Naive thymus-derived CD4-positive, alpha-beta T cell (primary cell): ENCODE results near the gene TMEM214. TPM values are rescaled to one million over a fixed set of nuclear protein-coding genes. Genes with fewer than 3 reads are reported as not detected.
A peak's percentile ranks its signal among the peaks of the same experiment; 100 is the strongest.

ENCODE experiments used
- ATAC-seq: fragments of 150-1000 bp; cut with Tn5 transposase; 2 replicates; pipeline ENCODE4 v1.10.0; 2021; ENCODE audit warnings: mild to moderate bottlenecking, moderate library complexity
- CTCF ChIA-PET: fragments of 350-600 bp; sonication (Branson Sonifier 250); formaldehyde crosslinking; loops from one replicate; lab custom pipeline; 2021; ENCODE audit warnings: antibody characterized with exemption; lab: Charles Lee
- POLR2A ChIA-PET: fragments of 350-600 bp; sonication (Branson Sonifier 250); formaldehyde crosslinking; loops from one replicate; lab custom pipeline; 2021; ENCODE audit warnings: antibody characterized with exemption, inconsistent platforms; lab: Charles Lee
- DNase-seq, 9 donors: peaks; one replicate each; pipeline versions ENCODE4 v3.0.0 to v3.0.0-alpha.2; 2020 to 2022; ENCODE audit warnings: mixed read lengths in 1 of 9
- H3K27ac ChIP-seq: one replicate; pipeline ENCODE4 v1.7.0; 2013; ENCODE audit warnings: mild to moderate bottlenecking, low read depth, low read length, moderate library complexity
- H3K27me3 ChIP-seq, 2 donors: one replicate each; pipeline ENCODE4 v1.7.0; 2013; ENCODE audit warnings: low read length in 2 of 2, mild to moderate bottlenecking in 2 of 2, moderate library complexity in 2 of 2; ENCODE audit not compliant: control insufficient read depth in 2 of 2, insufficient read depth in 2 of 2
- H3K36me3 ChIP-seq, 3 experiments: 1 replicate in 2 of 3; 2 replicates in 1 of 3; pipeline ENCODE4 v1.7.0; 2013; ENCODE audit warnings: low read length in 3 of 3, mild to moderate bottlenecking in 3 of 3, moderate library complexity in 1 of 3; ENCODE audit not compliant: insufficient read depth in 3 of 3, control insufficient read depth in 2 of 3
- H3K4me1 ChIP-seq, 2 donors: one replicate each; pipeline ENCODE4 v1.7.0; 2013; ENCODE audit warnings: low read length in 2 of 2, mild to moderate bottlenecking in 2 of 2, moderate library complexity in 1 of 2; ENCODE audit not compliant: control insufficient read depth in 2 of 2, insufficient read depth in 2 of 2
- H3K4me3 ChIP-seq: 2 replicates; pipeline ENCODE4 v1.7.0; 2013; ENCODE audit warnings: mild to moderate bottlenecking, low read length
- H3K9me3 ChIP-seq, 3 experiments: 1 replicate in 2 of 3; 2 replicates in 1 of 3; pipeline ENCODE4 v1.7.0; 2013; ENCODE audit warnings: low read length in 3 of 3; ENCODE audit not compliant: control insufficient read depth in 2 of 3
- H3K27ac Mint-ChIP-seq, 9 donors: one replicate each; pipeline ENCODE4 v1.8.0; 2020 to 2022; ENCODE audit warnings: mixed read lengths in 9 of 9, mild to moderate bottlenecking in 8 of 9, moderate library complexity in 5 of 9, inconsistent platforms in 2 of 9
- H3K27me3 Mint-ChIP-seq, 5 donors: one replicate each; pipeline ENCODE4 v1.8.0; 2021 to 2022; ENCODE audit warnings: mixed read lengths in 5 of 5, mild to moderate bottlenecking in 1 of 5
- H3K36me3 Mint-ChIP-seq, 5 donors: one replicate each; pipeline ENCODE4 v1.8.0; 2020 to 2022; ENCODE audit warnings: mixed read lengths in 5 of 5, mild to moderate bottlenecking in 3 of 5, inconsistent platforms in 1 of 5
- H3K4me1 Mint-ChIP-seq, 7 donors: one replicate each; pipeline ENCODE4 v1.8.0; 2020 to 2022; ENCODE audit warnings: mixed read lengths in 7 of 7, mild to moderate bottlenecking in 3 of 7, inconsistent platforms in 1 of 7
- H3K4me3 Mint-ChIP-seq, 10 donors: one replicate each; pipeline ENCODE4 v1.8.0; 2020 to 2022; ENCODE audit warnings: mild to moderate bottlenecking in 10 of 10, mixed read lengths in 10 of 10, moderate library complexity in 6 of 10, inconsistent platforms in 2 of 10
- H3K9me3 Mint-ChIP-seq, 11 donors: one replicate each; pipeline ENCODE4 v1.8.0; 2020 to 2022; ENCODE audit warnings: mixed read lengths in 11 of 11, mild to moderate bottlenecking in 4 of 11, inconsistent platforms in 1 of 11, moderate library complexity in 1 of 11
- intact Hi-C, 2 donors: fragments of 100-400 bp; cut with micrococcal nuclease; formaldehyde crosslinking; loops; one replicate each; pipeline ENCODE4 v1.15.1; 2023
- polyA plus RNA-seq, 2 donors: library from polyadenylated mRNA; unstranded; fragments of 300-500 nt; fragmentation: Illumina TruSeq; gene quantifications; one replicate each; pipeline ENCODE4 v1.2.3, GENCODE V29; 2021
- total RNA-seq, 6 experiments: library from RNA in 5 of 6; stranded (reverse) in 5 of 6; gene quantifications; 1 replicate in 5 of 6; 2 replicates in 1 of 6; pipeline ENCODE4 v1.2.3 and lab custom pipeline; 2021 to 2026

TMEM214 gene
- total and polyA plus RNA-seq, 7 experiments from 2014 or later = 18.6 to 114 (median 41.7) TPM

DNA sequence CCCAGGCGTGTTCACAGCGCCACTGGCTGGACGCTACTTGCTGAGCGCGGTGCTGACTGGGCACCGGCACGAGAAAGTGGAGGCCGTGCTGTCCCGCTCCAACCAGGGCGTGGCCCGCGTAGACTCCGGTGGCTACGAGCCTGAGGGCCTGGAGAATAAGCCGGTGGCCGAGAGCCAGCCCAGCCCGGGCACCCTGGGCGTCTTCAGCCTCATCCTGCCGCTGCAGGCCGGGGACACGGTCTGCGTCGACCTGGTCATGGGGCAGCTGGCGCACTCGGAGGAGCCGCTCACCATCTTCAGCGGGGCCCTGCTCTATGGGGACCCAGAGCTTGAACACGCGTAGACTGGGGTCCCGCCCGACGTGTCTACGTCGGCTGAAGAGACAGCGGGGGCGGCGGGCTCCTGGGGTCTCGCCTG is 52.9 kb downstream of the TMEM214 start:
- Histone ChIP-seq H3K4me1 (peaks cover 22% of the 10 kb centered on the region in 2 donors), H3K4me3 (peak overlapping the region; percentile 68), H3K27me3 (no peaks in the 10 kb centered on the region), H3K36me3 (no peaks in the 10 kb centered on the region), H3K9me3 (no peaks in the 10 kb centered on the region), H3K27ac (peak overlapping the region; percentile 90)
- Mint-ChIP-seq H3K36me3 (no peaks in the 10 kb centered on the region), H3K27me3 (no peaks in the 10 kb centered on the region), H3K27ac (peak overlapping the region in 8 of 9 donors; percentile 22 to 62 (median 56)), H3K4me3 (peak overlapping the region; percentile 45 to 91 (median 80)), H3K9me3 (no peaks in the 10 kb centered on the region), H3K4me1 (peaks cover 18 to 52% (median 34%) of the 10 kb centered on the region in 7 donors)
- DNase-seq = peak in 3 of 9 donors; percentile 7 to 49 (median 16)
- intact Hi-C loops = loop anchor here (1.0 to 10.0 kb wide), 18 partner anchors 11 to 399 kb away; partner anchors contain the start of genes ATRAID (in 2 of the 2), CAD (in 2 of the 2), OST4 (in 2 of the 2) and PREB (in 2 of the 2)
- ATAC-seq = no peak
- ChIA-PET POLR2A (interaction anchor here (1.5 to 12.0 kb wide), 5 partner anchors 11 to 52 kb away, joined by 3 to 134 read pairs (median 18); partner anchors contain the start of genes AGBL5 and OST4), CTCF (interaction anchor here (1.2 to 1.6 kb wide), 4 partner anchors 19 to 218 kb away, joined by 3 to 5 read pairs (median 4); partner anchors contain the start of gene AGBL5)

DNA sequence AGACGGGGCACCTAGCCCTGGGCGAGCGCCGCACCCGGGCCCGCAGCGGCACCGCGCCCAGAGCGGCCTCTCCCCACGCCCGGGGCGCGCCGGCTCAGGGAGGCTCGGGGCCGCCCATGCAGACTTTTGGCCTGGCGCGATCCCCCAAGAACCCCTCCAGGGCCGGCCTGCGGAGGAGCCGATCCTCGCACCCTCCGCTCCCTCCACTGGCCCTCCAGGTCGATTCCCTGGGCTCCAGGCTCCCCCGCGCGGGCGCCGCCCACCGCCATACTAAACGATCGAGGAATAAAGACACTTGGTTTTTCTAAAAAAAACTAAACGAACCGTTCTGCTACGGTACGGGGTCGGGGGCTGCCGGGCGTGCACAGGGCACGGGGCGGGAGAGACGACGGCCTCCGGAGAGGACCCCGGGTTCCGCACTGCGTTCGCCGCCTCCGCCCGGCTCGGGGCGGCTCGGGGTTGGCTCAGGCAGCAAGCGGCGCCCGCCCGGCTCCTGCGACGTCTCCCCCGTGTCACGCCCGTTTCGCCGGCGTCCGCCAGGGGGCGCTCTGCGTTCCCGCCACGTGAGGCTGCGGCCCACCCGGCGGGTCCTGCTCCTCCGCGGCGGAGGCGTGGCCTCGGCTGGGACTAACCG is 53.4 kb downstream of the TMEM214 start:
- ATAC-seq (peak; percentile 96), DNase-seq (peak; percentile 94 to 100 (median 99))
- Histone ChIP-seq H3K27me3 (no peaks in the 10 kb centered on the region), H3K36me3 (no peaks in the 10 kb centered on the region), H3K4me1 (peaks cover 18 to 22% of the 10 kb centered on the region in 2 donors), H3K9me3 (no peaks in the 10 kb centered on the region), H3K27ac (peak overlapping the region; percentile 90), H3K4me3 (peak overlapping the region; percentile 68)
- CTCF ChIA-PET = interaction anchor here (0.9 to 1.6 kb wide), 4 partner anchors 18 to 126 kb away, joined by 3 to 5 read pairs (median 4); partner anchors contain the start of gene AGBL5
- Mint-ChIP-seq H3K4me1 (peaks cover 13 to 47% (median 29%) of the 10 kb centered on the region in 7 donors), H3K9me3 (no peaks in the 10 kb centered on the region), H3K4me3 (peak overlapping the region; percentile 75 to 91 (median 86)), H3K27ac (peak overlapping the region; percentile 30 to 91 (median 78)), H3K36me3 (no peaks in the 10 kb centered on the region), H3K27me3 (no peaks in the 10 kb centered on the region)
- intact Hi-C loops = loop anchor here (1.0 to 10.0 kb wide), 18 partner anchors 10 to 399 kb away; partner anchors contain the start of genes ATRAID (in 2 of the 2), CAD (in 2 of the 2), OST4 (in 2 of the 2) and PREB (in 2 of the 2)
- POLR2A ChIA-PET = interaction anchor here (1.0 to 12.0 kb wide), 8 partner anchors 10 to 236 kb away, joined by 3 to 134 read pairs (median 5); partner anchors contain the start of genes AGBL5 and OST4

DNA sequence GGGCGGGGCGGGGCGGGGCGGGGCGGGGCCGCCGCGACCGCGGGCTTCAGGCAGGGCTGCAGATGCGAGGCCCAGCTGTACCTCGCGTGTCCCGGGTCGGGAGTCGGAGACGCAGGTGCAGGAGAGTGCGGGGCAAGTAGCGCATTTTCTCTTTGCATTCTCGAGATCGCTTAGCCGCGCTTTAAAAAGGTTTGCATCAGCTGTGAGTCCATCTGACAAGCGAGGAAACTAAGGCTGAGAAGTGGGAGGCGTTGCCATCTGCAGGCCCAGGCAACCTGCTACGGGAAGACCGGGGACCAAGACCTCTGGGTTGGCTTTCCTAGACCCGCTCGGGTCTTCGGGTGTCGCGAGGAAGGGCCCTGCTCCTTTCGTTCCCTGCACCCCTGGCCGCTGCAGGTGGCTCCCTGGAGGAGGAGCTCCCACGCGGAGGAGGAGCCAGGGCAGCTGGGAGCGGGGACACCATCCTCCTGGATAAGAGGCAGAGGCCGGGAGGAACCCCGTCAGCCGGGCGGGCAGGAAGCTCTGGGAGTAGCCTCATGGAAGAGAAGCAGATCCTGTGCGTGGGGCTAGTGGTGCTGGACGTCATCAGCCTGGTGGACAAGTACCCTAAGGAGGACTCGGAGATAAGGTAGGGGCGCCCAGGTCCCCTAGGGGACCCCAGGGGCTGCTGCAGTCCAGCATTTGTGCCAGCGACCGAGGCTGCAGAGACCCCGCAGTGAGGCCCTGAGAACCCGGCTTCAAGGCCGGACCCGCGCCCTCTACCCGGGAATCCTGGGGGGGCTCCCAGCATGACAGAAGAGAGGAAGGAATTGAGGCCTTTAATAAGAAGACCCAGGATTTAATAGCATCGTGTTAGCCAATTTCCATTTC is 54.2 kb downstream of the TMEM214 start, which contains the start of gene KHK:
Gene KHK (plus strand): TSS at position 49 of the 870 bp plus-strand sequence. CDS start 488 bp downstream, at position 537.
- Histone ChIP-seq H3K27me3 (no peaks in the 10 kb centered on the region), H3K9me3 (no peaks in the 10 kb centered on the region), H3K4me3 (peak within 1 kb of the TSS; percentile 73), H3K36me3 (no peaks in the 10 kb centered on the region), H3K4me1 (peaks cover 11 to 16% of the 10 kb centered on the region in 2 donors), H3K27ac (peak within 1 kb of the TSS; percentile 90)
- H3K27ac Mint-ChIP-seq = peak within 1 kb of the TSS; percentile 30 to 91 (median 78)
- H3K27me3 Mint-ChIP-seq = no peaks in the 10 kb centered on the region
- POLR2A ChIA-PET = interaction anchor here (0.5 to 12.0 kb wide), 15 partner anchors 10 to 320 kb away, joined by 3 to 134 read pairs (median 3); partner anchors contain the start of genes AGBL5, CAD, OST4 and PREB
- H3K9me3 Mint-ChIP-seq = no peaks in the 10 kb centered on the region
- DNase-seq (peak in 2 of 9 donors; percentile 18 to 44), ATAC-seq (no peak)
- CTCF ChIA-PET = interaction anchor here (0.5 to 1.8 kb wide), 9 partner anchors 10 to 192 kb away, joined by 3 to 6 read pairs (median 4); partner anchors contain the start of gene AGBL5
- intact Hi-C loops = loop anchor here (1.0 to 10.0 kb wide), 18 partner anchors 9 to 398 kb away; partner anchors contain the start of genes ATRAID (in 2 of the 2), CAD (in 2 of the 2), OST4 (in 2 of the 2) and PREB (in 2 of the 2)
- H3K4me1 Mint-ChIP-seq = peaks cover 7 to 41% (median 22%) of the 10 kb centered on the region in 7 donors
- H3K4me3 Mint-ChIP-seq = peak within 1 kb of the TSS; percentile 75 to 91 (median 86)
- no peaks in the 10 kb centered on the region for H3K36me3 Mint-ChIP-seq

DNA sequence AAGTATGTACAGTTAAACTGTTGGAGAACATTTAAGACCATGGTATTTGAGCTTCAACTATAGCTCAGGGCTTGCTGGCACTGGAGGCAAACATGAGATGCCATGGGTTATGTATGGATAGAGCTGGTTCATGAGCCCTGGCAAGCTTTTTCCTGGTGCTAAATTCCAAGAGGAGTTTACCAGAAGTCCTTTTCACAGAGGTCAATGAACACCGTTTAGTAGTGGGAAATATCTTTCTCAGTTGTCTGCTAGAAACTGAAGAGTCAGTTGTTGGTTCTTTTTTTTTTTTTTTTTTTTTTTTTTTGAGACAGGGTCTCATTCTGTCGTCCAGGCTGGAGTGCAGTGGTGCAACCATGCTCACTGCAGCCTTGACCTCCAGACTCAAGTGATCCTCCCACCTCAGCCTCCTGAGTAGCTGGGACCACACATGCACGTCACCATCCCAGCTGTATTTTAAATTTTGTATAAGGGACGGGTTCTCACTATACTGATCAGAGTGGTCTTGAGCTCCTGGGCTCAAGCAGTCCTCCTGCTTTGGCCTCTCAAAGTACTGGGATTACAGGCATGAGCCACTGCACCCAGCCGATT is 55.2 kb downstream of the TMEM214 start:
- no peaks in the 10 kb centered on the region for H3K9me3 ChIP-seq
- Mint-ChIP-seq H3K27me3 (no peaks in the 10 kb centered on the region), H3K4me3 (peak overlapping the region; percentile 19 to 91 (median 61)), H3K9me3 (no peaks in the 10 kb centered on the region), H3K27ac (no peak overlapping the region), H3K36me3 (no peaks in the 10 kb centered on the region), H3K4me1 (peaks cover 7 to 44% (median 22%) of the 10 kb centered on the region in 7 donors)
- H3K4me3 ChIP-seq = no peak overlapping the region
- ATAC-seq (no peak), DNase-seq (no peak)
- H3K27ac ChIP-seq = no peak overlapping the region
- ChIA-PET CTCF (interaction anchor here (1.3 to 1.8 kb wide), 5 partner anchors 14 to 191 kb away, joined by 3 to 6 read pairs (median 5); partner anchors contain the start of gene AGBL5), POLR2A (interaction anchor here (0.5 to 12.0 kb wide), 9 partner anchors 9 to 1656 kb away, joined by 3 to 134 read pairs (median 3); partner anchors contain the start of genes AGBL5, OST4 and PREB)
- intact Hi-C loops = loop anchor here (5.0 to 10.0 kb wide), 3 partner anchors 174 to 397 kb away; partner anchors contain the start of genes CENPA (in 1 of the 2), IFT172 (in 1 of the 2) and SLC30A3 (in 1 of the 2)
- H3K36me3 ChIP-seq = no peaks in the 10 kb centered on the region
- no peaks in the 10 kb centered on the region for H3K27me3 ChIP-seq
- peaks cover 6 to 12% of the 10 kb centered on the region in 2 donors for H3K4me1 ChIP-seq

DNA sequence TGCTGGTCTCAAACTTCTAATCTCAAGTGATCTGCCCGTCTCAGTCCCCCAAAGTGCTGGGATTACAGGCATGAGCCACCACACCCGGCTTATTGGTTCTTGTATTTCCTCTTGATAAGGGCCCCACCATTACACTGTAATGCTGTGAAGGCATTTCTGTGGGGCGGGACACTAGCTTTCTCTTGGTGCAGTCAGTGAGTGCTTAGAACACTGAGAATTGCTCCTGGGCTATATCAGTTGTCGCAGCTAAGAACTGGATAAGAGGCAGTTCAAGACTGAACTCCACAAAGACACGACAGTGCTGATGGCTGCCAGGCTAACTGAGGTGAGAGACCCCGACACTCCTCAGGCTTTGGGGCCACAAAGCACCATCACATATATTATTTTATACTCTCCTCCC is 55.9 kb downstream of the TMEM214 start:
- Mint-ChIP-seq H3K36me3 (no peaks in the 10 kb centered on the region), H3K4me3 (peak overlapping the region in 3 of 10 donors; percentile 9 to 38 (median 30)), H3K27me3 (no peaks in the 10 kb centered on the region), H3K27ac (peak overlapping the region in 1 of 9 donors; percentile 14), H3K4me1 (peaks cover 7 to 42% (median 22%) of the 10 kb centered on the region in 7 donors), H3K9me3 (no peaks in the 10 kb centered on the region)
- H3K9me3 ChIP-seq = no peaks in the 10 kb centered on the region
- ChIA-PET POLR2A (interaction anchor here (1.3 to 12.0 kb wide), 3 partner anchors 16 to 45 kb away, joined by 4 to 134 read pairs (median 106); partner anchors contain the start of genes AGBL5, OST4 and PREB), CTCF (interaction anchor here (1.3 to 1.8 kb wide), 2 partner anchors 127 to 191 kb away, joined by 4 to 5 read pairs; no protein-coding TSS in a partner anchor)
- ATAC-seq = no peak
- peaks cover 6 to 12% of the 10 kb centered on the region in 2 donors for H3K4me1 ChIP-seq
- no peak overlapping the region for H3K4me3 ChIP-seq
- H3K36me3 ChIP-seq = no peaks in the 10 kb centered on the region
- intact Hi-C loops = loop anchor here (5.0 to 10.0 kb wide), 3 partner anchors 174 to 396 kb away; partner anchors contain the start of genes CENPA (in 1 of the 2), IFT172 (in 1 of the 2) and SLC30A3 (in 1 of the 2)
- no peak overlapping the region for H3K27ac ChIP-seq
- DNase-seq = no peak
- H3K27me3 ChIP-seq = no peaks in the 10 kb centered on the region
